ENCODE data around the gene KIF21B. TPM values are rescaled to one million over a fixed set of nuclear protein-coding genes. Genes with fewer than 3 reads are reported as not detected.

Gene KIF21B
- total RNA-seq, 1 experiment from 2014 or later = 0.66 TPM

DNA sequence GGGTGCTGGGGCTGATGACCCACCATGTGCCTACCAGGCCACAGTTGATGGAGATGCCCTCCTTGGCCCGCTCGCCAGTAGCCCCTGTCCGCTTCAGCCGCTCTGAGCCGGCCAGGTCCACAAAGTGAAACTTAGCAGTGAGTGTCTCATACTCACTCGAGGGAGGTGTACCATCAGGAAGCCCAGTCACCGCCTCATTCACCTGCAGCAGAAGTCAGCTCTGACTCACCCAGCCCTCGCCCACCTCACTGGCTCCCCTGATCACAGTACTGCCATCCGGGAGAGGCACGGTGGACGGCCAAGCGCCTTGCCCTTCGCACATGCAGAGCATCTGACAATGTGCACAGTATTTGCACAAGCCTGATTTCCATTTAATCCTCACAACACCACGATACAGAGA is 18.8 kb downstream of the KIF21B start:
- Histone ChIP-seq H3K4me1 (ENCODE audit: insufficient read depth, low read length) (no peaks in the 10 kb centered on the region), H3F3A (ENCODE audit: low read length, unreplicated experiment) (no peaks in the 10 kb centered on the region), H3K4me3 (ENCODE audit: low read length) (no peak overlapping the region), H3K27me3 (ENCODE audit: low read length) (0 out of 2 replicates have a peak, but pooled peaks cover 7% of the 10 kb centered on the region), H3K4me2 (ENCODE audit: low read length) (peak overlapping the region; percentile 27), H3K36me3 (ENCODE audit: low read depth, low read length) (no peaks in the 10 kb centered on the region), H2AFZ (ENCODE audit: low read length) (no peak overlapping the region), H3K79me2 (ENCODE audit: low read length) (no peaks in the 10 kb centered on the region), H3K9me3 (ENCODE audit: low read length) (no peaks in the 10 kb centered on the region), H4K20me1 (ENCODE audit: low read length) (no peaks in the 10 kb centered on the region), H3K27ac (ENCODE audit: low read length) (no peak overlapping the region), H3K9ac (ENCODE audit: low read length) (no peak overlapping the region), H3K9me2 (replicated peaks; ENCODE audit: low read length) (no peaks in the 10 kb centered on the region)
- POLR2A ChIA-PET (ENCODE audit: unreplicated experiment) = no interaction called here
- DNase-seq (peak; percentile 63), ATAC-seq (peak; percentile 46)
- TF ChIP-seq, protein P1, sequence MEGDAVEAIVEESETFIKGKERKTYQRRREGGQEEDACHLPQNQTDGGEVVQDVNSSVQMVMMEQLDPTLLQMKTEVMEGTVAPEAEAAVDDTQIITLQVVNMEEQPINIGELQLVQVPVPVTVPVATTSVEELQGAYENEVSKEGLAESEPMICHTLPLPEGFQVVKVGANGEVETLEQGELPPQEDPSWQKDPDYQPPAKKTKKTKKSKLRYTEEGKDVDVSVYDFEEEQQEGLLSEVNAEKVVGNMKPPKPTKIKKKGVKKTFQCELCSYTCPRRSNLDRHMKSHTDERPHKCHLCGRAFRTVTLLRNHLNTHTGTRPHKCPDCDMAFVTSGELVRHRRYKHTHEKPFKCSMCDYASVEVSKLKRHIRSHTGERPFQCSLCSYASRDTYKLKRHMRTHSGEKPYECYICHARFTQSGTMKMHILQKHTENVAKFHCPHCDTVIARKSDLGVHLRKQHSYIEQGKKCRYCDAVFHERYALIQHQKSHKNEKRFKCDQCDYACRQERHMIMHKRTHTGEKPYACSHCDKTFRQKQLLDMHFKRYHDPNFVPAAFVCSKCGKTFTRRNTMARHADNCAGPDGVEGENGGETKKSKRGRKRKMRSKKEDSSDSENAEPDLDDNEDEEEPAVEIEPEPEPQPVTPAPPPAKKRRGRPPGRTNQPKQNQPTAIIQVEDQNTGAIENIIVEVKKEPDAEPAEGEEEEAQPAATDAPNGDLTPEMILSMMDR (conservative IDR thresholded peaks at IDR 0.05; ENCODE audit: low read depth, low read length) = no peak
- no peak for TF ChIP-seq EZH2 (IDR thresholded peaks at IDR 0.05; ENCODE audit: low read length, unreplicated experiment)
- no peak for TF ChIP-seq EZH2phosphoT487 (IDR thresholded peaks at IDR 0.05; ENCODE audit: borderline replicate concordance, low read length)
- no TSS peak for BruUV-seq (replicated peaks)
- CTCF ChIA-PET = no interaction called here
- intact Hi-C loops (cut with micrococcal nuclease) = no loop called here

DNA sequence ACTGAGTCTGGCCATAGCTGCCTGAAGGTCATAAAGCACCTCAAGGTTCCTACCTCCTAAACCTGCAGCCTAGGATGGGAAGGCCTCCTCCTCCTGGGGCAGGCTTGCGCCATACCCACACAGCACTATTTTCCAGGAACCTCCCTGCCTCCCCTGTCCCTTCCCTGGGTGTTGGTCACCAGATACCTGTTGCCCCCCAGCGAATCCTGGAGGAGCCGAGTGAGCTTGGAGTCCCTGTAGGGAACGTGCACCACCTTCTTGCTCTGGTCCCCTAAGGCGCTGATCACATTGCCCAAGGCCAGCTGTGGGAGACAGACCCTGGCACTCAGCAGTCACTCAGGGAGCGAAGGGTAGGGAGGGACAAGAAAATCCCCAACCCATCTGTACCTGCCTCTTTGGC is 19.4 kb downstream of the KIF21B start:
- Histone ChIP-seq H3K4me2 (ENCODE audit: low read length) (peak overlapping the region; percentile 27), H2AFZ (ENCODE audit: low read length) (no peak overlapping the region), H3K9ac (ENCODE audit: low read length) (no peak overlapping the region), H3K4me3 (ENCODE audit: low read length) (no peak overlapping the region), H3K27ac (ENCODE audit: low read length) (no peak overlapping the region), H3K9me3 (ENCODE audit: low read length) (no peaks in the 10 kb centered on the region), H3K4me1 (ENCODE audit: insufficient read depth, low read length) (no peaks in the 10 kb centered on the region), H3K9me2 (replicated peaks; ENCODE audit: low read length) (no peaks in the 10 kb centered on the region), H3K79me2 (ENCODE audit: low read length) (no peaks in the 10 kb centered on the region), H3K36me3 (ENCODE audit: low read depth, low read length) (no peaks in the 10 kb centered on the region), H4K20me1 (ENCODE audit: low read length) (no peaks in the 10 kb centered on the region), H3F3A (ENCODE audit: low read length, unreplicated experiment) (no peaks in the 10 kb centered on the region), H3K27me3 (ENCODE audit: low read length) (peaks cover 10% of the 10 kb centered on the region)
- DNase-seq (no peak), ATAC-seq (no peak)
- no TSS peak for BruUV-seq (replicated peaks)
- intact Hi-C loops (cut with micrococcal nuclease) = no loop called here
- POLR2A ChIA-PET (ENCODE audit: unreplicated experiment) = no interaction called here
- no peak for TF ChIP-seq EZH2 (IDR thresholded peaks at IDR 0.05; ENCODE audit: low read length, unreplicated experiment)
- TF ChIP-seq, protein P1 (conservative IDR thresholded peaks at IDR 0.05; ENCODE audit: low read depth, low read length) = no peak
- CTCF ChIA-PET = no interaction called here

DNA sequence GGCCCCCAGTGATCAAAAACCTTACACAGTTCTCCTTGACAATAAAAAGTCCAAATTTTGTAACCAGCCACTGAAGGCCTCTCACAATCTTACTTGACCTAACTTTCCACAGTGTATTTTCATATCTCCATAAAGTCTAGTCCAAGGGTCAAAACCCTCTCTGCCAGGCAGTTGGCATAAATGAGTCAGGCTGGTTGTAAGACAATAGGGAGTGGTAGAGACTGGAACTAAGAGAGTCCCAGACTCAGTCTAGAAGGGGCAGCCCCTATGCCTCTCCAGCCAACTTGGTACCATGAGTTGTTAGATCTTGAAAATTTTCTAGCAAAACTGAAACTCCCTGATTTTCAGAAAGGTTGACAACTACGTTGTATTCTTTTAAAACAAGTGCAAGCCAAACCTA is 21.0 kb downstream of the KIF21B start:
- no peak overlapping the region for H3K9ac ChIP-seq (ENCODE audit: low read length)
- ATAC-seq = no peak
- DNase-seq = no peak
- H3K4me3 ChIP-seq (ENCODE audit: low read length) = no peak overlapping the region
- ChIA-PET CTCF (no interaction called here), POLR2A (ENCODE audit: unreplicated experiment) (no interaction called here)
- H3K36me3 ChIP-seq (ENCODE audit: low read depth, low read length) = no peaks in the 10 kb centered on the region
- TF ChIP-seq, protein P1 (conservative IDR thresholded peaks at IDR 0.05; ENCODE audit: low read depth, low read length) = no peak
- TF ChIP-seq EZH2phosphoT487 (IDR thresholded peaks at IDR 0.05; ENCODE audit: borderline replicate concordance, low read length) (no peak), EZH2 (IDR thresholded peaks at IDR 0.05; ENCODE audit: low read length, unreplicated experiment) (no peak)
- H3K9me3 ChIP-seq (ENCODE audit: low read length) = no peaks in the 10 kb centered on the region
- no peaks in the 10 kb centered on the region for H3K9me2 ChIP-seq (replicated peaks; ENCODE audit: low read length)
- H3K27ac ChIP-seq (ENCODE audit: low read length) = no peak overlapping the region
- H3K4me2 ChIP-seq (ENCODE audit: low read length) = no peak overlapping the region
- intact Hi-C loops (cut with micrococcal nuclease) = no loop called here
- no TSS peak for BruUV-seq (replicated peaks)
- no peaks in the 10 kb centered on the region for H3K4me1 ChIP-seq (ENCODE audit: insufficient read depth, low read length)
- H4K20me1 ChIP-seq (ENCODE audit: low read length) = no peaks in the 10 kb centered on the region
- H3K79me2 ChIP-seq (ENCODE audit: low read length) = no peaks in the 10 kb centered on the region
- no peaks in the 10 kb centered on the region for H3F3A ChIP-seq (ENCODE audit: low read length, unreplicated experiment)
- H2AFZ ChIP-seq (ENCODE audit: low read length) = no peak overlapping the region
- H3K27me3 ChIP-seq (ENCODE audit: low read length) = peaks cover 24% of the 10 kb centered on the region

Data from PC-3 (cell line).